Uterus (tissue), 2 donors: ENCODE data around the gene ARHGEF10L.

Experiments used
- POLR2A ChIP-seq, 2 donors: fragments of 450-650 bp; IDR thresholded peaks; one replicate each; pipeline ENCODE4 v1.6.1; 2016; ENCODE audit warnings: antibody characterized with exemption in 2 of 2, mild to moderate bottlenecking in 1 of 2, moderate library complexity in 1 of 2
- TF ChIP-seq, protein P1 (sequence below), 4 experiments: fragments of 200-600 bp in 2 of 4; fragments of 450-650 bp in 2 of 4; sonication (generic) in 2 of 4; IDR thresholded peaks; one replicate each; pipeline ENCODE4 v1.5.1; 2016 to 2019; ENCODE audit warnings: antibody characterized with exemption in 4 of 4, mild to moderate bottlenecking in 2 of 4, moderate library complexity in 1 of 4

DNA sequence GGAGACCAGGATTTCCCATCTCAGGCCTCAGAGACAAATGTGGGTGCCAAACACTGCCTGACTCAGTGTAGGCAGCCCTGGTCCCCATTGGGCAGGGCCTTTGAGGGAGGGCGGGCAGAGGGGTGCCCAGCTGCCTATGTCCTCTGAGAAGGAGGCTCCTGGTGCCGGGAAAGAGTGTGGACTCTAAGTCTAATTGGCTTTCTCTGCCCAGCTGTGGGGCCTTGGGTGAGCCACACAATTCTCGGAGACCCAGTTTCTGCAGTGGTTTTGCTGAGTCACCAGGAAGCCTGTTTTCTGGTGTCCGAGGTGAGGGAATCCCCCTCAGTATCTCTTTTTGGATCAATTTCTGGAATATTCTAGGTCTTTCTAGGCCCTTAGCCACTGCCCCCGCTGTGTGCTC is 180.4 kb downstream of the ARHGEF10L start:
- TF ChIP-seq, protein P1, sequence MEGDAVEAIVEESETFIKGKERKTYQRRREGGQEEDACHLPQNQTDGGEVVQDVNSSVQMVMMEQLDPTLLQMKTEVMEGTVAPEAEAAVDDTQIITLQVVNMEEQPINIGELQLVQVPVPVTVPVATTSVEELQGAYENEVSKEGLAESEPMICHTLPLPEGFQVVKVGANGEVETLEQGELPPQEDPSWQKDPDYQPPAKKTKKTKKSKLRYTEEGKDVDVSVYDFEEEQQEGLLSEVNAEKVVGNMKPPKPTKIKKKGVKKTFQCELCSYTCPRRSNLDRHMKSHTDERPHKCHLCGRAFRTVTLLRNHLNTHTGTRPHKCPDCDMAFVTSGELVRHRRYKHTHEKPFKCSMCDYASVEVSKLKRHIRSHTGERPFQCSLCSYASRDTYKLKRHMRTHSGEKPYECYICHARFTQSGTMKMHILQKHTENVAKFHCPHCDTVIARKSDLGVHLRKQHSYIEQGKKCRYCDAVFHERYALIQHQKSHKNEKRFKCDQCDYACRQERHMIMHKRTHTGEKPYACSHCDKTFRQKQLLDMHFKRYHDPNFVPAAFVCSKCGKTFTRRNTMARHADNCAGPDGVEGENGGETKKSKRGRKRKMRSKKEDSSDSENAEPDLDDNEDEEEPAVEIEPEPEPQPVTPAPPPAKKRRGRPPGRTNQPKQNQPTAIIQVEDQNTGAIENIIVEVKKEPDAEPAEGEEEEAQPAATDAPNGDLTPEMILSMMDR (IDR thresholded peaks at IDR 0.05) = no peak
- TF ChIP-seq POLR2A (IDR thresholded peaks at IDR 0.05) = no peak
